OCI-LY1 (cell line): ENCODE measurements around the gene CYP3A4.

Source experiments
- CTCF ChIP-seq: fragments of 200-600 bp; sonication (generic), shearing (Covaris generic); IDR thresholded peaks from 2 replicates; pipeline ENCODE4 v1.5.1; 2017; ENCODE audit warnings: mild to moderate bottlenecking, antibody characterized with exemption, low read length, moderate library complexity, mixed read lengths
- EZH2 ChIP-seq: fragments of 200-600 bp; sonication (generic), shearing (Covaris generic); IDR thresholded peaks from 2 replicates; pipeline ENCODE4 v1.8.0; 2017; ENCODE audit warnings: borderline replicate concordance, mixed run types, mild to moderate bottlenecking, antibody characterized with exemption, low read length, moderate library complexity, mixed read lengths

DNA sequence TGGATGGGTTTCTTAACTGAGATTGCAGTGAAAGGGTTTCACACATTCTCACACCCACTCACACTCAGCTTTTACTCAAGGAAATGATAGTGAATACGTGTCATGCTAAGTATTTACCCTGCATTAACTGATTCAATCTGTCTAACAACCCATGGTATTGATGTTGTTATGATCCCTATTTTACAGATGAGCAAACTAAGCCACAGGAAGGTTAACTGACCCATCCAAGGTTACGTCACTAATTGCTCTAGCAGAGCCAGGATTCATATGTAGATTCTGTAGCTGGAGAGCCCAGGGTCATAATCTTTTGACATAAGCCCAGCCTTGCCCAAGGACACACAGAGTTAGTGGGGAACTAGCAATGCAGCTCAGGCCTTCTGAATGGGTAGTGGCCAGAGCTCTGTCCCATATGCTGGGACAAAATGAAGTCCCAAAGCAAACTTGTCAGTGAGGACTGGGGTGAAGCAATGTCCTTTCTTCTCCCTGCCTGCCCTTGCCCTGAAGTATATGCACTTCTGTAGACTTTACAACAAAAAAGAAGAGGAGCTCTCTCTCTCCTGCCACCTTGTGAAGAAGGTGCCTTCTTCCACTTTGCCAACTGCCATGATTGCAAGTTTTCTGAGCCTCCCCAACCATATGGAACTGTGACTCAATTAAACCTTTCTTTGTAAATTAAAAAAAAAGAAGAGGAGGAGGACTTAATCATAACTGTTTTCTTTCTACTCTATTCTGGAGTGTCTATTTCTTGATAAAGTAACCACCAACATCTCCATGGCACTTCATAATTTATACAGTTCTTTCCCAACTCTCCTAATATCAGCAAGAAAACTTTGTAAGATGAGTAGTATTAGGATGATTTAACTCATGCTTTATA lies 44.0 kb downstream of the CYP3A4 start:
- TF ChIP-seq CTCF (no peak), EZH2 (no peak)
